ENCODE results near the gene ZBTB4. TPM values are rescaled to one million over a fixed set of nuclear protein-coding genes. Genes with fewer than 3 reads are reported as not detected.

ZBTB4 gene
- total and polyA plus RNA-seq, 9 of the 15 experiments (the other 6 are each of a cell fraction or from before 2014, with no cell fraction given), result 0.92 to 6.9 (median 3.3) TPM

DNA sequence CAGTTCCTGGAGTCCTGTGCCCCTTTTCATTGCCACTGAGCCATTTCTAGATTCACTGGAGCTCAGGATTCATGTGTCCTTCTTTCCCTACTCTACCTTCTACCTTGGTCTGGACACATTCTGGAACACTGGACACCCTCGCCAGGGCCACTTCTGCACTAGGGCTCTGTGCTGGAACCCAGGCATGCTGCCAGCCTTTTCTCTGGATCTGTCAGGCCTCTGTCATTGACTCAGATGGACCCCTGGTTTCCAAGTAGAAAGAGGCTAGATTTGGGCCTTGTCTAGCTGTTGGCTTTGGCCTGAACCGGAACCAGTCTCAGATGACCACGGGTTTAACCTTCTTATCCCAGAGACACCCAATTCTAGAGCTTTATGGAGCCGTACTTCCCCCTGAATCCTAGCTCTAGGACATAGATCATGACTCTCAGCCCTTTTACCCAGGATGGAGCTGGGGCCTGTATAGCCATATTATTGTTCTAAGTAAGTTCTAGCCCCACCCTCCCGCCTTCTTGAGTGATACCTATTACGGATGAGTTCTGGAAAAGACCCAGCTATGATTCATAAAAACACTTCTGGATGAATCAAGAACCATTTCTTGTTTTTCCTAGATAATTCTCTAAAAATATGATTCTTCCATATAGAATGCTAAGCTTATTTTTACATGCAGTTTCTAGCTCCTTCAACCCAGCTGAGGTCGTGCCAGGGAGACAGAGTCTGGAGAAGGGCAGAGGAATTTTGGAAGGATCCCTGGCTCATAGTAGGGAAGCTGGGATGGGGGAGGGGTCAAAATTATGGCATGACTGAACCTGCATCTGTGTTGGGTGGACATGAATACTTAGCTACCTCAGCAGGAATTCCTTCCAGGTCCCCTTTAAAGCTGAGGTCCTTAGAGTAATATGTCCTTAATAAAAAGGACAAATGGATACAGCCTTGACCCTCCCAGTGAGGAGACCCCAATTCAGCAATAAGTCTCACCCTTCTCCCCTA lies 35.6 kb downstream of the ZBTB4 start:
- Histone ChIP-seq H4K20me1 (replicated peaks; ENCODE audit: control insufficient read depth, insufficient read depth, low read length) (no peaks in the 10 kb centered on the region), H3K9me3 (replicated peaks; ENCODE audit: control insufficient read depth, insufficient read depth, low read depth, low read length) (no peaks in the 10 kb centered on the region), H3K9me1 (ENCODE audit: control insufficient read depth, insufficient read depth, low read length) (peaks cover 3% of the 10 kb centered on the region), H3K79me2 (ENCODE audit: control insufficient read depth, insufficient read depth, low read length) (no peaks in the 10 kb centered on the region), H3K4me2 (ENCODE audit: insufficient read depth, low read length) (no peak overlapping the region), H3K36me3 (ENCODE audit: control insufficient read depth, insufficient read depth, low read length) (no peaks in the 10 kb centered on the region), H2AFZ (ENCODE audit: low read depth, low read length) (no peak overlapping the region), H3K9ac (ENCODE audit: insufficient read depth in 1 of 2, low read depth in 2 of 2, low read length in 2 of 2) (no peak overlapping the region; a peak in 1 of 4 replicates), H3K4me1 (replicated peaks in 1 of 2; ENCODE audit: control insufficient read depth in 2 of 2, insufficient read depth in 2 of 2, low read length in 2 of 2) (peaks cover 15 to 56% of the 10 kb centered on the region in 2 experiments; a peak in 4 of 5 replicates), H3K27me3 (ENCODE audit: control insufficient read depth in 2 of 2, insufficient read depth in 2 of 2, low read length in 2 of 2) (no peaks in the 10 kb centered on the region), H3K4me3 (no peak overlapping the region), H3K27ac (ENCODE audit: extremely low read depth, low read depth, low read length) (no peak overlapping the region)
- 75% methylated on average over 6 of the region's 7 CpGs for WGBS (ENCODE audit: insufficient coverage, low coverage, missing lambda C conversion rate)
- BruUV-seq (replicated peaks), result no TSS peak
- TF ChIP-seq ARNT (IDR thresholded peaks at IDR 0.05) (0 out of 4 replicates have a peak, but pooled peaks of 1 of the 2 experiments have one; percentile 60), ARID4B (CRISPR knock-in tag; IDR thresholded peaks at IDR 0.05) (no peak)
- DNase-seq (ENCODE audit: extremely low read depth in 1 of 4, low spot score in 3 of 4), result no peak
- ATAC-seq, result no peak
- FAIRE-seq, result no peak
- CTCF ChIA-PET (ENCODE audit: low intra/inter-chr PET ratio), result interaction anchor here (0.6 kb wide), 1 partner anchor 224 kb away, joined by 3 read pairs; no protein-coding TSS in a partner anchor
- in situ Hi-C loops (cut with MboI), result no loop called here
- intact Hi-C loops (cut with micrococcal nuclease), result no loop called here
- POLR2A ChIA-PET, result interaction anchor here (0.6 to 1.7 kb wide), 7 partner anchors 8 to 53 kb away, joined by 3 to 7 read pairs (median 3); partner anchors contain the start of genes POLR2A and TMEM102
